GM12891 (cell line): ENCODE results near the gene ACTR10.

Experiments used
- PAX5 ChIP-seq: IDR thresholded peaks from 2 replicates; pipeline ENCODE4 v1.6.1; 2011; ENCODE audit warnings: low read length, moderate library complexity, mild to moderate bottlenecking; ENCODE audit not compliant: insufficient read depth, severe bottlenecking
- POLR2A ChIP-seq: IDR thresholded peaks from 2 replicates; pipeline ENCODE4 v1.6.1; 2011; ENCODE audit warnings: low read depth, low read length, control low read depth
- SPI1 ChIP-seq: IDR thresholded peaks from 2 replicates; pipeline ENCODE4 v1.6.1; 2011; ENCODE audit warnings: low read depth, low read length, control low read depth
- TAF1 ChIP-seq: IDR thresholded peaks from 2 replicates; pipeline ENCODE4 v1.6.1; 2011; ENCODE audit warnings: low read depth, low read length, control low read depth

GRCh38 chr14:58189176-58189575 is 10.8 kb upstream of the ACTR10 start:
- TF ChIP-seq TAF1, result no peak
- no peak for TF ChIP-seq SPI1
- TF ChIP-seq PAX5, result no peak
- no peak for TF ChIP-seq POLR2A
